OCI-LY1 (cell line): ENCODE data around the gene KRT39.

ENCODE experiments used
- H2AFZ ChIP-seq: fragments of 200-600 bp; sonication (generic), shearing (Covaris generic); 2 replicates; pipeline ENCODE4 v1.6.0; 2014; ENCODE audit warnings: antibody characterized with exemption, mild to moderate bottlenecking, low read length
- H3F3A ChIP-seq: fragments of 200-600 bp; sonication (generic), shearing (Covaris generic); 2 replicates; pipeline ENCODE4 v1.6.0; 2014; ENCODE audit warnings: mild to moderate bottlenecking, antibody characterized with exemption, low read length, moderate library complexity; ENCODE audit not compliant: insufficient read depth
- H3K27ac ChIP-seq: fragments of 200-600 bp; sonication (generic); 2 replicates; pipeline ENCODE4 v1.5.1; 2014; ENCODE audit warnings: low read length, mixed run types, mild to moderate bottlenecking, low read depth; ENCODE audit not compliant: poor library complexity, severe bottlenecking
- H3K27me3 ChIP-seq: fragments of 200-600 bp; sonication (generic); 2 replicates; pipeline ENCODE4 v1.6.0; 2014; ENCODE audit warnings: antibody characterized with exemption, mild to moderate bottlenecking, low read length, moderate library complexity; ENCODE audit not compliant: insufficient read depth
- H3K36me3 ChIP-seq: fragments of 200-600 bp; sonication (generic); 2 replicates; pipeline ENCODE4 v1.6.1; 2014; ENCODE audit warnings: mild to moderate bottlenecking, antibody characterized with exemption, low read length, moderate library complexity, mixed read lengths; ENCODE audit not compliant: insufficient read depth
- H3K4me1 ChIP-seq: fragments of 200-600 bp; sonication (generic); 2 replicates; pipeline ENCODE4 v1.5.1; 2014; ENCODE audit warnings: mild to moderate bottlenecking, low read length, moderate library complexity; ENCODE audit not compliant: insufficient read depth, severe bottlenecking
- H3K4me2 ChIP-seq: fragments of 200-600 bp; sonication (generic), shearing (Covaris generic); 2 replicates; pipeline ENCODE4 v1.6.1; 2014; ENCODE audit warnings: low read length
- H3K4me3 ChIP-seq: fragments of 200-600 bp; sonication (generic); 2 replicates; pipeline ENCODE4 v1.5.1; 2014; ENCODE audit warnings: low read length, low read depth, mild to moderate bottlenecking, mixed read lengths; ENCODE audit not compliant: poor library complexity, severe bottlenecking
- H3K79me2 ChIP-seq: fragments of 200-600 bp; shearing (Covaris generic); 2 replicates; pipeline ENCODE4 v1.6.1; 2016; ENCODE audit warnings: mixed run types, low read length, mixed read lengths; ENCODE audit not compliant: insufficient read depth
- H3K9ac ChIP-seq: fragments of 200-600 bp; sonication (generic), shearing (Covaris generic); 2 replicates; pipeline ENCODE4 v1.6.1; 2014; ENCODE audit warnings: mild to moderate bottlenecking, low read length, mixed read lengths
- H3K9me2 ChIP-seq: fragments of 200-600 bp; sonication (generic), shearing (Covaris generic); 2 replicates; pipeline ENCODE4 v1.6.1; 2014; ENCODE audit warnings: low read depth, mild to moderate bottlenecking, low read length, mixed read lengths
- H3K9me3 ChIP-seq: fragments of 200-600 bp; shearing (Covaris generic); 2 replicates; pipeline ENCODE4 v1.6.1; 2014; ENCODE audit warnings: low read length, mixed read lengths
- H4K20me1 ChIP-seq: fragments of 200-600 bp; sonication (generic), shearing (Covaris generic); 2 replicates; pipeline ENCODE4 v1.6.0; 2016; ENCODE audit warnings: mild to moderate bottlenecking, low read length; ENCODE audit not compliant: insufficient read depth
- CTCF ChIP-seq: fragments of 200-600 bp; sonication (generic), shearing (Covaris generic); IDR thresholded peaks from 2 replicates; pipeline ENCODE4 v1.5.1; 2017; ENCODE audit warnings: mild to moderate bottlenecking, antibody characterized with exemption, low read length, moderate library complexity, mixed read lengths
- EZH2 ChIP-seq: fragments of 200-600 bp; sonication (generic), shearing (Covaris generic); IDR thresholded peaks from 2 replicates; pipeline ENCODE4 v1.8.0; 2017; ENCODE audit warnings: borderline replicate concordance, mixed run types, mild to moderate bottlenecking, antibody characterized with exemption, low read length, moderate library complexity, mixed read lengths

KRT39 gene

GRCh38 chr17:41013181-41013580 is 46.4 kb upstream of the KRT39 start:
- Histone ChIP-seq H2AFZ (no peak overlapping the region), H3K27me3 (no peaks in the 10 kb centered on the region), H3K36me3 (no peaks in the 10 kb centered on the region), H3K27ac (no peak overlapping the region), H3F3A (no peaks in the 10 kb centered on the region), H3K9me2 (no peaks in the 10 kb centered on the region), H3K79me2 (no peaks in the 10 kb centered on the region), H4K20me1 (no peaks in the 10 kb centered on the region), H3K4me1 (no peaks in the 10 kb centered on the region), H3K4me2 (no peak overlapping the region), H3K9me3 (no peaks in the 10 kb centered on the region), H3K9ac (no peak overlapping the region), H3K4me3 (no peak overlapping the region)
- no peak for TF ChIP-seq CTCF
- no peak for TF ChIP-seq EZH2

- H3K4me2 ChIP-seq: no peak overlapping the region
These were observed 45.8 kb upstream of the KRT39 start for GRCh38 chr17:41012326-41013120.

GRCh38 chr17:41010441-41010840 is 43.7 kb upstream of the KRT39 start:
- Histone ChIP-seq H3K27ac (no peak overlapping the region), H2AFZ (no peak overlapping the region), H3K79me2 (no peaks in the 10 kb centered on the region), H3K9me3 (no peaks in the 10 kb centered on the region), H3K4me2 (no peak overlapping the region), H3K9me2 (no peaks in the 10 kb centered on the region), H3F3A (no peaks in the 10 kb centered on the region), H3K4me1 (no peaks in the 10 kb centered on the region), H3K9ac (no peak overlapping the region), H4K20me1 (no peaks in the 10 kb centered on the region), H3K36me3 (no peaks in the 10 kb centered on the region), H3K27me3 (no peaks in the 10 kb centered on the region; the same call in 1 of the 2 replicates), H3K4me3 (no peak overlapping the region)
- no peak for TF ChIP-seq EZH2
- no peak for TF ChIP-seq CTCF

More at GRCh38 chr17:41012326-41013120, 45.8 kb upstream of the KRT39 start:
- Histone ChIP-seq H3K79me2 (no peaks in the 10 kb centered on the region), H3K9me3 (no peaks in the 10 kb centered on the region), H3K9me2 (no peaks in the 10 kb centered on the region), H3K9ac (no peak overlapping the region), H3F3A (no peaks in the 10 kb centered on the region), H3K36me3 (no peaks in the 10 kb centered on the region), H3K27ac (no peak overlapping the region), H3K27me3 (no peaks in the 10 kb centered on the region), H2AFZ (no peak overlapping the region), H3K4me1 (no peaks in the 10 kb centered on the region), H4K20me1 (no peaks in the 10 kb centered on the region), H3K4me3 (no peak overlapping the region)
- TF ChIP-seq CTCF (no peak), EZH2 (no peak)
